GM10248 (cell line): ENCODE data around the gene AGTRAP.

ENCODE experiments used
- CTCF ChIA-PET: fragments of 300-600 bp; sonication (Branson Sonifier 250); formaldehyde crosslinking; extraction: SDS; loops from one replicate; lab custom pipeline; 2021; ENCODE audit warnings: antibody characterized with exemption; lab: Yijun Ruan, JAX
- POLR2A ChIA-PET: fragments of 350-650 bp; sonication (Branson Sonifier 250); formaldehyde crosslinking; extraction: SDS; loops from one replicate; lab custom pipeline; 2020; ENCODE audit warnings: antibody characterized with exemption; lab: Yijun Ruan, JAX
- DNase-seq: peaks from one replicate; pipeline ENCODE4 v3.0.0; 2012; ENCODE audit errors: extremely low spot score
- CTCF ChIP-seq: IDR thresholded peaks from 2 replicates; pipeline ENCODE4 v1.5.1; 2012; ENCODE audit warnings: mild to moderate bottlenecking, low read depth; ENCODE audit errors: extremely low read depth, missing control alignments, control extremely low read depth

The AGTRAP gene

GRCh38 chr1:11714831-11715575, 20.9 kb upstream of the AGTRAP start:
- CTCF ChIA-PET, result interaction anchor here (0.7 to 1.7 kb wide), 11 partner anchors 9 to 677 kb away, joined by 3 to 6 read pairs (median 3); no protein-coding TSS in a partner anchor
- POLR2A ChIA-PET, result no interaction called here
- no peak for TF ChIP-seq CTCF
- no peak for DNase-seq

- peak; percentile 97 for TF ChIP-seq CTCF
- CTCF ChIA-PET, result interaction anchor here (0.8 to 5.2 kb wide), 26 partner anchors 9 to 751 kb away, joined by 3 to 84 read pairs (median 6); partner anchors contain the start of genes AGTRAP, FBXO44, FBXO6 and MAD2L2
- POLR2A ChIA-PET, result no interaction called here
- peak; percentile 80 for DNase-seq
These were observed 16.5 kb upstream of the AGTRAP start for GRCh38 chr1:11719313-11720032.

- no peak for DNase-seq
- ChIA-PET POLR2A (no interaction called here), CTCF (interaction anchor here (0.8 to 5.2 kb wide), 26 partner anchors 10 to 752 kb away, joined by 3 to 84 read pairs (median 6); partner anchors contain the start of genes AGTRAP, FBXO44, FBXO6 and MAD2L2)
- TF ChIP-seq CTCF, result no peak
These were observed 15.9 kb upstream of the AGTRAP start for GRCh38 chr1:11720033-11720376.

GRCh38 chr1:11720525-11720924, 15.4 kb upstream of the AGTRAP start:
- DNase-seq, result no peak
- POLR2A ChIA-PET, result no interaction called here
- CTCF ChIA-PET, result interaction anchor here (1.2 to 5.2 kb wide), 15 partner anchors 13 to 683 kb away, joined by 3 to 84 read pairs (median 6); partner anchors contain the start of gene FBXO6
- TF ChIP-seq CTCF, result no peak

- ChIA-PET POLR2A (no interaction called here), CTCF (interaction anchor here (1.0 to 5.2 kb wide), 8 partner anchors 13 to 684 kb away, joined by 3 to 84 read pairs (median 11); partner anchors contain the start of genes AGTRAP and FBXO6)
- no peak for TF ChIP-seq CTCF
- no peak for DNase-seq
These were observed 14.6 kb upstream of the AGTRAP start for GRCh38 chr1:11721311-11721710.

GRCh38 chr1:11722538-11722937, 13.4 kb upstream of the AGTRAP start:
- no peak for DNase-seq
- ChIA-PET CTCF (interaction anchor here (0.8 to 5.2 kb wide), 5 partner anchors 13 to 79 kb away, joined by 3 to 84 read pairs (median 4); partner anchors contain the start of genes AGTRAP and FBXO6), POLR2A (interaction anchor here (0.6 kb wide), 1 partner anchor 59 kb away, joined by 4 read pairs; the partner anchor contains the start of gene FBXO6)
- no peak for TF ChIP-seq CTCF
